ENCODE data around the gene BIN2. TPM values are rescaled to one million over a fixed set of nuclear protein-coding genes. Genes with fewer than 3 reads are reported as not detected.
"Not testable (repeated sequence)": the region's sequence is repeated elsewhere in the genome, so short reads cannot be mapped to it uniquely, and the experiment has no call there.

The BIN2 gene
- total RNA-seq, 4 donors from 2014 or later: 0.68 to 1.9 (median 1.3) TPM

- DNase-seq (ENCODE audit: low spot score in 2 of 2): no peak
- Histone ChIP-seq H3K4me1 (no peaks in the 10 kb centered on the region), H3K27me3 (no peaks in the 10 kb centered on the region), H3K4me3 (no peak overlapping the region), H3K36me3 (no peaks in the 10 kb centered on the region), H3K9me3 (no peaks in the 10 kb centered on the region), H3K27ac (no peak overlapping the region)
- TF ChIP-seq CTCF (IDR thresholded peaks at IDR 0.05): no peak
- no peak for TF ChIP-seq POLR2A (IDR thresholded peaks at IDR 0.05)
- TF ChIP-seq POLR2AphosphoS5 (IDR thresholded peaks at IDR 0.05): no peak
- no peak for TF ChIP-seq EP300 (IDR thresholded peaks at IDR 0.05)
- 84% methylated on average over 1 of the region's 1 CpG for WGBS
Observed at GRCh38 chr12:51285843-51286242, 38.1 kb downstream of the BIN2 start.

DNA sequence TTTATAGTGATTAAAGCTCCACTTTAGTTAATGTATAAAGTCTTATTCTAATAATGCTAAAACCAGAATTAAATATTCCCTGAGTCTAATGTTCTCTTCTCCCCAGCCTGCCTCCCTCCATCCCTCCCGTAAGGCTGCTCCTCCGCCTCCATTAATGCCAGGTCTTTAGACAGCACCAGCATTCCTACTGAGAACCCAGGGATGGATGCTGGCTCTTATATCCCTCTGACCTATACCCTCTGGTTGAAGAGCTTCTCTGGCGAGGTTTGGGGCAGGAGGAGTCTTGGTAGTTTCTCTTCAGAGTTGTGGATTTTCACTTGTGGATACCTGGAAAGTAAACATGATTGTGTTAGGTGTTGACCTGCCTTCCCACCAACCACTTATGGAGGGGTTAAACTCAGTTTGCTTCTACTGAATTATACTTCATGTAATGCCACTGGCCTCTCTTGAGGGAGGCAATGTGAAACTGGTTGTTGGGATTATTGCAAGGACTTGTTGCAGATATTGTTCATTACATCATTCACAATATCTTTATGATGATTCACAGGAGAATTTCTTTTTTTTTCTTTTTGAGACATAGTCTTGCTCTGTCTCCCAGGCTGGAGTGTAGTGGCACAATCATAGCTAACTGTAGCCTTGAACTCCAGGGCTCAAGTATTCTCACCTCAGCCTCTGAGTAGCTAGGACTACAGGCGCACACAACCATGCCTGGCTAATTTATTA, 42.6 kb downstream of the BIN2 start:
- H3K9me3 ChIP-seq: no peaks in the 10 kb centered on the region
- DNase-seq (ENCODE audit: low spot score in 2 of 2): no peak
- H3K27ac ChIP-seq: no peak overlapping the region
- no peak overlapping the region for H3K4me3 ChIP-seq
- H3K36me3 ChIP-seq: no peaks in the 10 kb centered on the region
- 93% methylated on average over 4 of the region's 4 CpGs for WGBS
- no peak for TF ChIP-seq POLR2AphosphoS5 (IDR thresholded peaks at IDR 0.05)
- no peak for TF ChIP-seq CTCF (IDR thresholded peaks at IDR 0.05)
- TF ChIP-seq EP300 (IDR thresholded peaks at IDR 0.05): no peak
- TF ChIP-seq POLR2A (IDR thresholded peaks at IDR 0.05): no peak
- H3K27me3 ChIP-seq: no peaks in the 10 kb centered on the region
- H3K4me1 ChIP-seq: no peaks in the 10 kb centered on the region

GRCh38 chr12:51275088-51275487, 48.9 kb downstream of the BIN2 start:
- Histone ChIP-seq H3K36me3 (no peaks in the 10 kb centered on the region), H3K4me3 (no peak overlapping the region), H3K9me3 (no peaks in the 10 kb centered on the region), H3K4me1 (peaks cover 8% of the 10 kb centered on the region), H3K27me3 (no peaks in the 10 kb centered on the region), H3K27ac (no peak overlapping the region)
- no peak for DNase-seq (ENCODE audit: low spot score in 2 of 2)
- no peak for TF ChIP-seq EP300 (IDR thresholded peaks at IDR 0.05)
- no peak for TF ChIP-seq CTCF (IDR thresholded peaks at IDR 0.05)
- no peak for TF ChIP-seq POLR2AphosphoS5 (IDR thresholded peaks at IDR 0.05)
- TF ChIP-seq POLR2A (IDR thresholded peaks at IDR 0.05): no peak
- WGBS: 83% methylated on average over 1 of the region's 1 CpG

DNA sequence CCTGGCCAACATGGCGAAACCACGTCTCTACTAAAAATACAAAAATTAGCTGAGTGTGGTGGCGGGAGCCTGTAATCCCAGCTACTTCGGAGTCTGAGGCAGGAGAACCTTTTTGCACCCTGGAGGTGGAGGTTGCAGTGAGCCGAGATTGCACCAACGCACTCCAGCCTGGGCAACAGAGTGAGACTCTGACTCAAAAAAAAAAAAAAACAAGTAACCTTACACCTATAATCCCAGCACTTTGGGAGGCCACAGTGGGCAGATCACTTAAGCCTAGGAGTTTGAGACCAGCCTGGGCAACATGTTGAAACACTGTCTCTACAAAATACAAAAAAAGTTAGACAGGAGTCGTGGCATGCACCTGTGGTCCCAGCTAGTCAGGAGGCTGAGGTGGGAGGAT, 51.2 kb downstream of the BIN2 start:
- H3K4me3 ChIP-seq; H3K9me3 ChIP-seq; H3K36me3 ChIP-seq; H3K27me3 ChIP-seq; DNase-seq (ENCODE audit: low spot score in 2 of 2); H3K27ac ChIP-seq: not testable (repeated sequence)
- peaks cover 18% of the 10 kb centered on the region for H3K4me1 ChIP-seq
- 95% methylated on average over 7 of the region's 7 CpGs for WGBS

- DNase-seq (ENCODE audit: low spot score in 2 of 2): peak in 1 of 2 donors; percentile 10
- whole genome bisulfite sequencing: 53% methylated on average over 9 of the region's 9 CpGs
- Histone ChIP-seq H3K27me3 (no peaks in the 10 kb centered on the region), H3K4me1 (peaks cover 18% of the 10 kb centered on the region), H3K9me3 (no peaks in the 10 kb centered on the region), H3K36me3 (no peaks in the 10 kb centered on the region), H3K4me3 (peak overlapping the region; percentile 90), H3K27ac (peak overlapping the region; percentile 89)
- no peak for TF ChIP-seq POLR2A (IDR thresholded peaks at IDR 0.05)
- no peak for TF ChIP-seq POLR2AphosphoS5 (IDR thresholded peaks at IDR 0.05)
- no peak for TF ChIP-seq CTCF (IDR thresholded peaks at IDR 0.05)
- no peak for TF ChIP-seq EP300 (IDR thresholded peaks at IDR 0.05)
Observed at GRCh38 chr12:51270951-51271518, 52.9 kb downstream of the BIN2 start.
